ENCODE data around the gene TP53I11.
A peak's percentile ranks its signal among the peaks of the same experiment; 100 is the strongest.

DNA sequence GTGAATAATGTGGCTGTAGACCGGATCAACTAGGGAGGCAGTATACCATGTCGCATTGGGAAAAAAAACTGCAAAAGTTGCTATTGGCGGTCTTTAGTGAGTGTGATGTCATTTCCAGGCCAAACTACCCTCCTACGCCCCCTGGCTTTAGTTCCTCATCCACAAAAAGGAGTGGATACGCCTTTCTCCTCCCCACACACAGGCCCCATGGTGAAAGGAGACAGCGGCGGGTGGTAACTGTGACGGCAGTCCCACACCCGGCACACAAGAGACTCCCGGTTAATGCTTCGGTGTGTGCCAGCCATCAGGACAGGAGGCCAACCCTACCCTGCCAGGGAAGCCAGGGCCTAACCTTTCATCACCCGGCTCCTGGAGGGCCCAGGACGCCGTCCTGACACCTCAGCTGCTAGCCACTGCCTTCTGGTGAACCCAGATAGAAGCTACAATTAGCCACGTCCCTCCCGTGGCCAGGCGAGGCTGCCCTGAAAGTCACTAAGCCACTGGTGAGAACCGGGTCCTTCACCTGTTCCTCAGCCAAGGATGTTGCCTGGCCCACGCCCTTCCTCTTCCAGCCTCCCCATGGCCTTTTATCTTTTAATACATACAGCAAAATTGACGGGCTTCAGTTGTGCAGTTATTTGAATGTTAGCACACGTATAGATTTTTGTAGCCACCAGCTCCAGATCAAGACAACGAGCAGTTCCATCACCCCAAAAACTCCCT, 10.8 kb downstream of the TP53I11 start:
- TF ChIP-seq SIN3A (IDR thresholded peaks at IDR 0.05; ENCODE audit: low read depth), result no peak
- TF ChIP-seq, protein P1, sequence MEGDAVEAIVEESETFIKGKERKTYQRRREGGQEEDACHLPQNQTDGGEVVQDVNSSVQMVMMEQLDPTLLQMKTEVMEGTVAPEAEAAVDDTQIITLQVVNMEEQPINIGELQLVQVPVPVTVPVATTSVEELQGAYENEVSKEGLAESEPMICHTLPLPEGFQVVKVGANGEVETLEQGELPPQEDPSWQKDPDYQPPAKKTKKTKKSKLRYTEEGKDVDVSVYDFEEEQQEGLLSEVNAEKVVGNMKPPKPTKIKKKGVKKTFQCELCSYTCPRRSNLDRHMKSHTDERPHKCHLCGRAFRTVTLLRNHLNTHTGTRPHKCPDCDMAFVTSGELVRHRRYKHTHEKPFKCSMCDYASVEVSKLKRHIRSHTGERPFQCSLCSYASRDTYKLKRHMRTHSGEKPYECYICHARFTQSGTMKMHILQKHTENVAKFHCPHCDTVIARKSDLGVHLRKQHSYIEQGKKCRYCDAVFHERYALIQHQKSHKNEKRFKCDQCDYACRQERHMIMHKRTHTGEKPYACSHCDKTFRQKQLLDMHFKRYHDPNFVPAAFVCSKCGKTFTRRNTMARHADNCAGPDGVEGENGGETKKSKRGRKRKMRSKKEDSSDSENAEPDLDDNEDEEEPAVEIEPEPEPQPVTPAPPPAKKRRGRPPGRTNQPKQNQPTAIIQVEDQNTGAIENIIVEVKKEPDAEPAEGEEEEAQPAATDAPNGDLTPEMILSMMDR (IDR thresholded peaks at IDR 0.05 in 2 of 3, conservative IDR thresholded peaks at IDR 0.05 in 1 of 3; ENCODE audit: borderline replicate concordance in 1 of 3, insufficient read depth in 1 of 3, low read depth in 2 of 3, low read length in 2 of 3), result peak in 2 of 3 experiments; percentile 40 to 42; a peak in 4 of 6 replicates
- TF ChIP-seq EZH2 (IDR thresholded peaks at IDR 0.05), result no peak
- no peak for TF ChIP-seq ZNF274 (IDR thresholded peaks at IDR 0.05; ENCODE audit: low read depth, low read length)
- TF ChIP-seq SP1 (IDR thresholded peaks at IDR 0.05; ENCODE audit: low read depth), result no peak

Measured in HCT116 (cell line).